LHCN-M2 (cell line): Measurements from ENCODE around the gene RAB8A. TPM values are rescaled to one million over a fixed set of nuclear protein-coding genes. Genes with fewer than 3 reads are reported as not detected.
"Not testable (repeated sequence)": the region's sequence is repeated elsewhere in the genome, so short reads cannot be mapped to it uniquely, and the experiment has no call there.

Experiments used
- DNase-seq: peaks from one replicate; pipeline ENCODE4 v3.0.0-alpha.2; 2012; ENCODE audit warnings: low read depth
- total RNA-seq: library from RNA; depleted of rRNA; stranded (reverse); fragments of >200 nt; gene quantifications from 2 replicates; pipeline ENCODE4 v1.2.3, GENCODE V29; 2014

RAB8A gene
- total RNA-seq, 1 experiment from 2014 or later, result 76.9 TPM

DNA sequence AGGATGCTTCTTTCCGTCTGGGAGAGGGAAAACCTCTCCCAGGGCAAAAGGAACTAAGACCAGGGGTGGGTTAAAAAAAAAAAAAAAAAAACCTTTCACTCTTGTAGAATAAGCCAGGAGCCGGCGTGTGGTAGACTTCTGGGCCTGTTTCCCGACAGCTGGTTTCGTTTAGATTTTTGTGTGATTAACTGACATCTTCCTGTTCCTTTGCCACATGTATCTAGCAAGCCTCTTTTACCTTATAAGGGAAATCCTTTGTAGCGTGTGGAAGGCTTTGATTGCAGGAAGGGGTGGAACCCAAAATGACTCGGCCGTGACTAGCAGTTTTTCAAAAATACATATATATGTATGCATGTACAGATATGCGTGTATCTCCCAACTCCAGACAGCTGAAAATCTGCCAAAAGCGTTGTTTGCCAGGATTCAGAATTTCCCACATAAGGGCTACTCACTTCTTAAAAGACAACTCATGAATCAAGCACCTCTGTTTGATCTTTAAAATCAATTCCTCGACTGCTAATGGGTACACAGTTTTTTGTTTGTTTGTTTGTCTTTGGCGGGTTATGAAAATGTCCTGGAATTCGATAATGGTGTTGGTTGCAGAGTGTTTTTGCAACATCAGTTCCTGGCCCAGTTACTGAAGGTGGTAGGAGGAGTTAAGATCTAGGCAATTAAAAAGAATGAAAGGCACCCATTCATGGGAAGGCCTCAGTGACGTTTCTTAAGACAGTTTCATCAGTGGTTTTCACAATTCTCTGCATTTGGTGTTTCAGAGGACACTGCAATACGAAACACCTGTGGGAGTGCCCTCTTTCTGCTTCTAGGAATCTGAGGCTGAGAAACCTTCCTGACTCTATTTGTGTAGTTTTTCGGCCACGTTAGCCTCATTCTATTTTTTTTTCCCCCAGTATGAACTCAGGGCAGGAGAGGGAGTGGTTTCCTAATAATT is 32.7 kb upstream of the RAB8A start:
- DNase-seq, result peak; percentile 98

GRCh38 chr19:16084067-16084685 is 27.5 kb upstream of the RAB8A start:
- no peak for DNase-seq

- DNase-seq, result no peak
These were observed 26.6 kb upstream of the RAB8A start for GRCh38 chr19:16085115-16085514.

DNA sequence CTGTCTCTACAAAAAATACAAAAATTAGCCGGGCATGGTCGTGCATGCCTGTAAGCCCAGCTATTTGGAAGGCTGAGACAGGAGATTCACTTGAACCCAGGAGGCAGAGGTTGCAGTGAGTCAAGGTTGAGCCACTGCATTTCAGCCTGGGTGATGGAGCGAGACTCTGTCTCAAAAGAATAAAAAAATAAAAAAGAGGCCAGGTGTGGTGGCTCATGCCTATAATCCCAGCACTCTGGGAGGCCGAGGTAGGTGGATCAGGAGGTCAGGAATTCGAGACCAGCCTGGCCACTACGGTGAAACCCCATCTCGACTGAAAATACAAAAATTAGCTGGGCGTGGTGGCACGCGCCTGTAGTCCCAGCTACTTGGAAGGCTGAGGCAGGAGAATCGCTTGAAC is 24.3 kb upstream of the RAB8A start:
- DNase-seq, result not testable (repeated sequence)

DNA sequence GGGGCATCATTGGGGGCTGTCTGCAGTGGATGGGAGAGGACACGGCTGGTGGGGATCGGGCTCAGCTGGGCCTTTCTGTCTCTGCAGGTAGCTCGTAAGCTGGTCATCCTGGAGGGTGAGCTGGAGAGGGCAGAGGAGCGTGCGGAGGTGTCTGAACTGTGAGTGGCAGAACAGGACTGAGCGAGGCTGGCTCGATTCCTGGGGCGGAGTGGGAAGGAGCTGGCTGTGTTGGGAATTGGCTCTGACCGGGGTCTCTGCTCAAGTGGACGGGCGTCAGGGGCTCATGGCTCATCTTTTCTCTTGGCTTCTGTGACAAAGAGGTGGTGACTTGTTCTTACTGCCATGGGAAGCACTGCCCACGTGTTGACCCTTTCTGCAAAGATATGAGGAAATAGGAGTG is 23.7 kb upstream of the RAB8A start:
- DNase-seq, result no peak

DNA sequence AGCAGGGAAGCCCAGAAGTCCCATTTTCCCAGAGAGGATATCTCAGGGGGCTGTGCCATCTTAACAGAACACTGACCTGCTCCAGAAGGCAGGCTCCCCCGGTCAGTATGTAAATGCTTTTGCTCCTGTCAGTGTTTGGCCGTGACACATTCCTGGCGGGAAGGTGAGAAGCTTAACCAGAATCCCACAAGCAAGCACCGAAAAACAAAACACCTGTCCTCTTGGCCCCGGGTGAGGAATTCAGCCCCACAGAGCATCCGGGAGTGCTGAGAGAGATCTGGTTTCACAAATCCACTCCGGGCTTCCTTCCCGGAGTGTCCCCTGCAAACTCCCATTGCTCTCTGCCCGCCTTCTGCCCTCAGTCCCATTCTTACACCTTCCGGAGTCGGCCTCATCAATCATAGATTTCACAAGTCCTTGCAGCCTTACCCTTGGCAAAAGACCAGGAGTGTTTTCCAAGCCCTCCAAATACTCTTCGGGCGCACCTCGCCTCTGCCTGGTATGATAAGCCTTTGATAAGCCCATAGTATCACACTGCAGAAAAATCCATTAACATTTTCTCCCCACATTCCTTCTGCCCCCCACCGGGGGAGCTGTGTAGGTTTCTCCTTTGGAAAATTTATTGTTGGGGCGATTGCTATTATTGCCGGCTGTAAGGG is 23.2 kb upstream of the RAB8A start:
- DNase-seq, result no peak

DNA sequence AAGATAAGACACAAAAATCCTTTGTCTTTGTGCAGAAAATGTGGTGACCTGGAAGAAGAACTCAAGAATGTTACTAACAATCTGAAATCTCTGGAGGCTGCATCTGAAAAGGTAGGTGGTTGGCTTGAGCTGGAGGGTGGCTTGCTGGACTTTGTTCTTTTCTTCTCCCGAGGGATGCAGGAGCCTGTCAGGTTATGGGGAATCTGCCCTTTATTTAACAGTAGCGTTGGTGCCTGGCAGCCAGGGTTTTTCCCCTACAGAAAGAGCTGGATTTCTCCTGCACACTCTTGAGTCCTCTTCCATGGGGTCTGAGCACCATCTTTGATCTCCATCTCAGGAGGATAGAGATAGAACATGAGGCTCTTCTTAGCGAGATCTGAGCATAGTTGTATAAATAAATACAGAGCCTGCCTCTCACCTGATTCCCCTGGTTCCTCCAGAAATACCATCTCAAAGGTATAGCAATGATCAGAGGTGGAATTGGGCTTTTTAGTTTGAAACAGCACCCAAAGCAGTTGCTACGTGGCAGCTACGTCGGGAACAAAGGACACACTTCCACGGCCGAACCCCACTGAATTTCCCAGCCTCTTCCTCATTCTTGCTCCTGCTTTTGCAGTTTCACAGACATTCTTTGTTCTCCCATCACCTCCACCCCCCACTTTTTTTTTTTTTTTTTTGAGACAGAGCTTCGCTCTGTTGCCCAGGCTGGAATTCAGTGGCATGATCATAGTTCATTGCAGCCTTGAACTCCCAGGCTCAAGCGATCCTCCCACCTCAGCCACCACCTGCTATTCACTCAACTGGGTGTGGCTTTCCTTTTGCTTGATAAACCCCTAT is 22.5 kb upstream of the RAB8A start:
- no peak for DNase-seq

- no peak for DNase-seq
These were observed 19.9 kb upstream of the RAB8A start for GRCh38 chr19:16091546-16092475.

GRCh38 chr19:16094360-16095070 is 17.2 kb upstream of the RAB8A start:
- no peak for DNase-seq

DNA sequence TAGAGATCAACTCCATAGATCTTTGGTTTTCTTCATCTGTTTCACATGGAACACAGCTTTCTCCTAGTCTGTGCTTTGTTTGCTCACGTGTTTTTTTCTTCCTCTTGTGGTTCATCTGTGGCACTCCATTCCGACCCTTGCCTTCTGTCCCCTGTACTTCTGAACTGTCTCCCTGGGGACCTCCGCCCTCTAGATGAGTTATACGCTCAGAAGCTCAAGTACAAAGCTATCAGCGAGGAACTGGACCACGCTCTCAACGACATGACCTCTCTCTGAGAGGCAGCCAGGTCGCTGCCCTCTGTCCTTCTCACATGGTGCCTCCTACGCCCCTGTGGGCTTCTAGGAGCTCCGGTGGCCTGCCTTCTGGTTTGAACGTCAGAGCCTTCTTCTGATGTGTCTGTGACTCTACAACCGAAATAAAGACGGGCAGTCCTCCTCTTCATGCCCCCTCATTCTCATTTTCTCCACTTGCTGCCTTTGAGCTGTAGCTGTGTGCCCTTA is 16.6 kb upstream of the RAB8A start:
- DNase-seq, result no peak

DNA sequence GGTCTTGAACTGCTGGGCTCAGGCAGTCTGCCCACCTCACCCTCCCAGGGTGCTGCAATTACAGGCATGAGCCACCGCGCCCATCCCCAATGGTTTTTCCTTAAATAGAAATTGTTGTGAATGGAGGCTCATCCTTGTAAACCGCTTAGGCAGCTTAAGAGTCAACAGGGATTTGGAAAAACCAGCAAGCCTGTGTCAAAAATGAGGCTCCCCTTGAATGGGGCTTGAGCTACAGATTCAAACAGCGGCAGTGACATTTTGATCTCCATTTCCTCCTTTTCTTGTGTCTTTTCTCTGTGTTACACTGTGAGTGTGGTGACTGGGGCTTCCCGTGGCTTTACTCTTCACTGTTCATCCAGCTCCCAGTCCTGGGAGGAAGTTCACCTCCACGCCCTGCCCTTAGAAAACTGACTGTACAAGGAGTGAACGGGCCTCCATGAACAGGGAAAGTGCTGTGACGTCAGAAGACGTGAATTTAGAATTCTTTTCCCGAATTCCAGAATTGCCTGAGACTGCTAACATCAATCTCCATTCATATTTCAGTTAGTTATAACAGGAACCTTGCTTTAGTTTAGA is 15.3 kb upstream of the RAB8A start:
- DNase-seq, result no peak

- DNase-seq, result no peak
These were observed 13.3 kb upstream of the RAB8A start for GRCh38 chr19:16098416-16098768.

DNA sequence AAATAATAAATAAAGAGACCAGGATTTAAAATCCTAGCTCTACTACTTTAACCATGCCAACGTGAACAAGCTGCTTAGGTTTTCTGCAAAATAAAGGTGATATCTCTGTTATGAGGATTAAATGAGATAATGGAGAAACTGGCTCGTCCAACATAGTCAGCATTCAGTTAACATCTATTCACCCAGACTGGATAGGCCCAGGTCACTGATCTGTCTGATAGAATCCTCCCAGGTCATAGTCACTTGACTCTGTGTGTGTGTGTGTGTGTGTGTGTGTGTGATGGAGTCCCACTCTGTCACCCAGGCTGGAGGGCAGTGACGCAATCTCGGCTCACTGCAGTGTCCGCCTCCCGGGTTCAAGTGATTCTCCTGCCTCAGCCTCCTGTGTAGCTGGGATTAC is 12.9 kb upstream of the RAB8A start:
- no peak for DNase-seq

DNA sequence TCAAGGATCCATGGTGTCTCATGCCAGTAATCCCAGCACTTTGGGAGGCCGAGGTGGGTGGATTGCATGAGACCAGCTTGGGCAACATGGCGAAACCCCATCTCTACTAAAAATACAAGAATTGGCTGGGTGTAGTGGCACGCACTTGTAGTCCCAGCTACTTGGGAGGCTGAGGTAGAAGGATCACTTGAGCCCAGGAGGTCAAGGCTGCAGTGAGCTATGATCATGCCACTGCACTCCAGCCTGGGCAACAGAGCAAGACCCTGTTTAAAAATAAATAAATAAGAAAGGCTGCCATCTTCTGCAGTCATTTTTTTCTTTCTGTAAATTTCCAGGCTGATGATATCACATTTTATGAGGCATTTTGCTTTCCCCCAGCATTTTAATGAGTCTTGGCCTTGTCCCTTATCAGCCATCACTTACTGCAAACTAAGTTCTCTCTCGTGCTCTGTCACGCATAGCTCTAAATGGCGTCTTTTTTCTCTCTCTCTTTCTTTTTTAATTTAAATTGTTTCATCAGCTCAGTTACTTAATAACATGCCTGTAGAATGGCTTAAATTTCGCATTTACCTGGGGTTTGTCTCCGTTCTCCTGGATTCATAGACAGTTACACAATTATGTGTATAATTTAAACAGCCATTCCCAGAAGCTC is 12.2 kb upstream of the RAB8A start:
- DNase-seq, result not testable (repeated sequence)

- no peak for DNase-seq
These were observed 11.2 kb upstream of the RAB8A start for GRCh38 chr19:16100524-16100923.

GRCh38 chr19:16104722-16105121 is 7.0 kb upstream of the RAB8A start:
- DNase-seq, result no peak

- peak; percentile 59 for DNase-seq
These were observed 5.6 kb upstream of the RAB8A start for GRCh38 chr19:16106121-16106520.

- no peak for DNase-seq
These were observed 442 bp downstream of the RAB8A start for GRCh38 chr19:16111909-16112752.
